C1 segment of cervical spinal cord (tissue), 14 donors: Measurements from ENCODE around the gene CFAP65.

Experiments used
- DNase-seq, 14 donors: peaks; one replicate each; lab custom pipeline; 2025; lab: John Stamatoyannopoulos, UW

Gene CFAP65

DNA sequence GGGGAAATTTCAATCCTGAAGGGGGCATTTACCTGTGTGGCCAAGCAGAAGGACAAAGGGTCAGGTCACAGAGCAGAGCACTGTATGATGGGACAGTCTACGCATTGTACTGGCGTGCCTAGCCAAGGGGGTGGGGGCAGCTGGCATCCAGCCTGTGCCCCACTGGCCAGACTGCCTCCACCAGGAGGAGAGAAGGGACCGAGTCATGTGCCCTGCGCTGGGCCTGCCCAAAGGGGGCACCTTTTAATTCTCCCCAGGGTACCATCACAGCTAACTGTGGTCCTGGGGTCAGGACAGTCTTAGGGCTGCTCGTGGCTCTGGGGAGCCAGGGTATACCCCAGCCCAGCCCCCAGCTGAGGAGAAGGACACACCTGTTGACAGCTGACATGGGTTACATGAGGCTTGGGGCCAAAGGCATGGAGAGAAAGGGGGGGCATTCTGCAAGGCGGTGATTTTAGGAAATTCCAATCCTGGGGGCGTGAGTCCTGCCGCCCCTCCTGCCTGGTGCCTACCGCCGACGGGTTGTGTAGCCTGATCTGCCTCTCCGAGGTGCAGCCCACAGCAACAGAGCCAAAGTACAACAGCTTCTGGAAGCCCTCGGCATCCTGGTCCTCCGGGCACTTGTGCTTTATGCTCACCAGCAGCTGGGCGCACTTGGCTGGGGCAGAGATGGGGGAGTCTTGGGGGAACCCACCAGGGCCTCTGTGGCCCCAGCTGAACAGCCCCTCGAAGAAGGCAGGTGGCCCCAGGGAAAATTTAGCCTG is 11.0 kb downstream of the CFAP65 start:
- DNase-seq: no peak

DNA sequence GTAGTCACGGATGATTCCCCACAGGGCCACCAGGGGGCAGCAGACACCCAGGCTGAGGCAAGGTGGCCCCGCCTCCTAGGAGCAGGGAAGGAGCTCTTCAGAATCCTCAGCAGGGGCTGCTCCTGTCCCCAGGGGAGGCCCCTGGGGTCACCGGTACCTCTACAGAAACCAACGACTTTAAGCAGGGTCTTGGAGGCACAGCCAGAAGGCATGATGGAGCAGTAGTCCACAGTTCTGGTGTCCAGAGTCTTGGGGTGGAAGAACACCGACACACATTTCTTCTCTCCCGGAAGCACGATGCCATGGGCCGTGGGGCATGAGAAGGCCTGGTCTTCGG is 11.5 kb downstream of the CFAP65 start:
- peak in 12 of 14 donors; percentile 18 to 81 (median 62) for DNase-seq

DNA sequence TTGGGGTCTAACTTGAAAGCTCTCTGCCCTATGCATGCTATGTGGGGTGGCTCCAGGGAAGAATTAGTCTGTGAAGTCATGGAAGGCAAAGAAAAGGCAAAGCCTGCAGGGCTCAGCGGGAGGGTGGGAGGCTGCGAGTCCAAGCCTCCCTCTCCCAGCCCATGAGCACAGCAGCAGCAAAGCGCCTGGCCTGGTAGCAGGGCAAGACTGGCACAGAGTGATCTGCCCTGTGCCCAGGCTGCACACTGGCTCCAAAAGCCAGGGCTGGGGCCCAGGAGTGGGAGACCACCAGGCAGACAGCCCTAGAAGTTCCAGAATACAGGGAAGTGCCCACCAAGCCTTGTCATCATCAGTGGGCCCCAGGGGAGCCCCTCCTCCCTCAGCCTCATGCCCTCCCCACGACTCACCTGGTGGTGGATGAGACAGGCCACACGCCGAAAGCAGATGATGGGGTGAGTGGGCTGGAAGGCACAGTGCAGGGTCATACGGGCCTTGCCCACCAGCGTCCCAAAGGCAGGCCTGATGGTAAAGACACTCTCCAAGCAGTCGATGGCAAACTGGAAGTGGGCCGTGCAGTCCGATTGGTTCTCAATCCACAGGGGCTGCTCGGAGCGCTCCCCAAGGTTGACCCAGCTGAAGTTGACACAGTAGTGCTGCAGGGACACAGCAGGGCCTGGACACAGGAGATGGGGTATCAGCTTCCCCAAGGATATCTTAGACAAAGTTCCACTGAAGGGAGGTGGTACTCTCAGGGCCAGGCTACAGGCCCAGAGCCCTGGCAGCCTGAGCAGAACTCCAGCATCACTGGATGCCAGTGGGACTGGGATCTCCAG is 12.1 kb downstream of the CFAP65 start:
- peak in 1 of 14 donors; percentile 20 for DNase-seq

DNA sequence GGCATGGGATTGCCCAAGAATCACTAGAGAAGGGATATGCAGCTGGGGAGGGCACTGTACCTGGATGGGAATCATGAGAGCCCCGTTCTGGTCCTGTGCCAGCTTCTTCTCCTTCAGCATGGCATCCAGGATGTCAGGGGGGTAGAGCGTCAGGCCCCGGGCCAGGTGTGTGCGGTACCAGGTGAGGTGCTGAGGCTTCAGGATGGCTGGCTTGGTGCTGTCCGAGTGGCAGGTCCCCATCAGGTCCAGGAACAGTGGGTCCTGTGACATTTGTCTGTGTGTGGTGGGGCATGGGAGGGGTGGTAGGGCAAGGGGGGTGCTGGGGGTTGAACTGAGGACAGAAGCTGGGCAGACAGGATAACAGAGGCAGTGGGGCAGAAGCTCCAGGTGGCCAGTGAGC is 13.2 kb downstream of the CFAP65 start:
- DNase-seq: no peak

DNA sequence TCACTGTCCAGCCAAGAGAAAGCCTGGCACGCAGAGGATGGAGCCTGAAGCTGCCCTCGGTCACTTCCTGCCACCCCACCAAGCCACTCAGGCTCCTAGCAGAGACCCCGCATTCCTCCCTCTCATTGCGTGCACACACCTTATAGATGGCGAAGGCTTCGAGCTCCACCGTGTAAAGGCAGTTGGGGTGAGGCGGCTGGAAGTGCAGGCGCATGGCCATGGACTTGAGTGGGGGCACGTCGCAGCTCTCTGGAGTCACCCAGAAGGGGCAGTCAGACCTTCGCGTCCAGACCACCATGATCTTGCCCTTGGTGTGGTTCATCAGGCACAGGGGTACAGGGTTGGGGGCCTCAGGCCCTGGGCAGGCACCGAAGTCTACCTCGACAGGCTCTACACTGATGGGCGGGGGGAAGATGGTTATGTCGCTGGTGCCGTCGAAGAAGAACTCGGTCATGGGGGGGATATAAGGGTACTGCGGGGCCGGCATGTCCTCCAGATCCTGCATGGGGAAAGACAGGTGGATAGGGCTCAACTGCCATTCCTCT is 13.7 kb downstream of the CFAP65 start:
- no peak for DNase-seq

DNA sequence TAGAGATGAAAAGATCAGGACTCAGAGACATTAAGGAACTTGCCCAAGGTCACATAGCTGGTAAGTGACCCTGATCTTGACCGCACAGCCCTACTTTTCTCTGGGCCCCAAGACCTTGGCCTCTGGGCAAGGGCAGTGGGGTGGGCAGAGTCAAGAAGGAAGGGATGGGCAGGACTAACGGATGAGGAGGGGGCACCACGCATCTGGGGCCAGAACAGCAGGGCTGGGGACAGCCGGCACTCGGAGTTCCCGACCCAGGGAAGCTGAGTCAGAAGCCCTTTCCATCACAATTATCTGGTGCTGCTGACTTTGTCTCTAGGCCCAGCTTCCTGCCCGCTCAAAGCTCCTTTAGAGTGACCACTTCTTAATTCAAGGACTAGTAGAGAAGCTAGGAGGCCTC is 14.4 kb downstream of the CFAP65 start:
- no peak for DNase-seq

DNA sequence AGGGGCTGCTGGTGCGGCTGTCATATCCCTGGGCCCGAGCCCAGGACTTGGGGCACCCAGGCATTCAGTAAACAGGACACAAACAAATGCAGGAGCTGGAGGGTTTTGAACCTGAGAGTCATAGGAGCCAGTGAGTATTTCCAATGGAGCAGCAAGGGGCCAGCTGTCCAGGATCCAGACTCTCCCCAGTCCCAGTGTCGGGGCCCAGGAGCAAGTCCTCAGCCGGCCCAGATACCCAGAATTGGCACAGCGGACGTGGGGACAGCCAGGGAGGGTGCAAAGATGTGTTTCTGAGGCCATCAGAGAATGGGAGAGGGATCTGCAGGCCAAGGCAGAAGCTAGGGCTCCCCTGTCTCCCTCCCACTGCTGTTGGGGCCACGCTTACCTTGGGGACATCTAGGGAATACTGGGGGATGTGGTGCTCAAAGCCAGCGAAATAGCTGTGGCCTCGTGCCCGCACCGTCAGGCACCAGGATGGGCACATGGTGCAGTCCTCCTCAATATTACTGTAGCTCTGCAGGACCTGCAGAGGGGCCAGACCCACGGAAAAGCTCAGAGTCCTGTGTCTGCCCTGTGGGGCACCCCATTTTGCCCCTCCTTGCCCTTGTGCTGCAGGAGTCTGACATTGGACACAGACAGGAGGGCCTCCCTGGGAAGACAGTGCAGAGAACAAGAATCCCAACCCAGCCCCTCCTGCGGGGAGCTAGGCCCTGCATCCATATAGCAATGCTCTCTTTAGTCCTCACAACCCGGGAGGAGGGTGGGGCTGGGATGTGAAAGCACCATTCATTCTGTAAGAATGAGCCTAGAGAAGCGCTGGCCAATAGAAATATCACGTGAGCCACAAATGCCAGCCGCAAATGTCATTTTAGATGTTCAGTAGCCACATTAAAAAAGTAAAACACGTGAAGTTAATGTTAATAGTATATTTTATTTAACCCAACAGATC is 15.4 kb downstream of the CFAP65 start:
- peak in 11 of 14 donors; percentile 11 to 66 (median 52) for DNase-seq

DNA sequence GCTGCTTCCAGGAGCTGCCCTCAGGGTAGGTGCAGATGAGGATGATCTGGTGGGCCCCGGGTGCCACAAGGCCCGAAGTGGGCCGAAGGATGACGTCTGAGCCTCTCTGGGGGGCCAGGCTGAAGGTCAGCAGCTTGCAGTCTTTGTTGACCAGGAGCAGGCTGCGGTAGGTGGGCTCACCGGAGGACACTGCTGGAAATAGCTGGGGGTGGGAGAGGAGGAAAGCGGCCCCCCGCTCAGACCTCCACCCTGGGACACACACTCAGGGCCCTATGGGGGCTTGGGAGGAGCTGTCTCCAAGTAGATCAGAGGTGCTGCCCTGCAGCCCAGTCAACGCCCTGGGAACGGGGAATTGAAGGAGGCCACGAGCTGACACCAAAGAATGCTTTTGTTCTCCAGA is 17.3 kb downstream of the CFAP65 start:
- no peak for DNase-seq

DNA sequence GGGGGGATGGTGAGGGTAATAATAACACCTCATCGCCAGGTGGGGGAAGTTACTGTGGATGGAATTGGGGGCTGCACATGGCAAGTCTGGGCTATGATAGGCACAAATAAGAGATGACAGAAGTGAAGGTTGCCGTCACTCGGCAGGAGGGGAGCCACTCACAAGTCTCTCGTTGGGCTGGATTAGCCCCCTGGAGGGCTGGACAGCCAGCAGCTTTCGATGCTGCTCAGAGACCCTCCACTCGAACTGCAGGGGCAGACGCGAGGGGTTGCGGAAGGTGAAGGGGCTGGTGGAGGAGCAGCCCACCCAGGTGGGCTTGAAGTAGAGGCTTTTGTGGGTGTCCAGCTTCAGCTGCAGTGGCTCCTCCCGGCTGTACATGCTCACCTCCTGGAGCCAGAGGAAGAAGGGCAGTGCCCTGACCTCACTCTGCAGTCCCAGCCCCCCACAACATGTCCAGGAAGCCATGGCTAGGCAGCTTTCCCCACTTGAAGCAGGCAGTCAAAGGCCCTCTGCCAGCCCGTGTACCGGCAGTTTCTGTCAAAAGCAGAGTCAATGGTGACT is 18.2 kb downstream of the CFAP65 start:
- no peak for DNase-seq

DNA sequence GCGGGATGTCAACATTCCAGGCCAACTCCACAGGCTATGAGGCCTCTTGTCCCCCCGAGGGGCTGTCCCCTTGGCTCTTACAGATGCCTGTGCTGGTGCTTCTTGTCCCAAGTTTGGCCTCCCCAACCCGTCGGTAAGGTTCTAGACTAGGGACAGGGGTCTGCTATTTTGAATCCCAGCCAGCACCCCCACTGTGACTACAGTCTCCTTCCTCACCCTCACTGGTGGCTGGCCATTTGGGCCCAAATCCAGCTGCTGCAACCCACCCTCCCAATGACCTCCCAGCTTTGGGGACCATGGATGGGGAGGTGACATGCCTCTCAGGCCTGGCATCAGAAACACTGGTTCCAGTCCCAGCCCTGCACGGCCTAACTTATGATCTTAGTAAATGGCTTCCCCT is 18.7 kb downstream of the CFAP65 start:
- DNase-seq: no peak

DNA sequence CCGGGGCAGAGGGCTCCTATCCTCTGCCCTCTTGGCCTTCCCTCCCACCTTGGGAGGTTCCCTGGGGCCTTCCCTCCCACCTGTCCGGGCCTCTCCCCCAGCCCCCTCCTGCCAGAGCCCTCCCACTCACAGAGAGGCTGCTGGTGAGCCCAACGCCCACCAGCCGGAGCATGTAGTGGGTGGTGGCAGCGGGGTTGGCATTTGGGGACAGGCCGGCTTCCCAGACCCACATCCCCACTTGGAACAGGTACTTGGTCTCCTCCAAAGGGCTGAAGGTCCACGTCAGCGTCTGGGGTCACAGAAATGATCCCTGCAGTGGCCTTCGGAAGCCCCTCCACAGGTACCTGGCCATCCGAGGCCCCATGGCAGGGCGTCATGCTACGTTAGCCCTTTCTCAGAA is 19.3 kb downstream of the CFAP65 start:
- no peak for DNase-seq

DNA sequence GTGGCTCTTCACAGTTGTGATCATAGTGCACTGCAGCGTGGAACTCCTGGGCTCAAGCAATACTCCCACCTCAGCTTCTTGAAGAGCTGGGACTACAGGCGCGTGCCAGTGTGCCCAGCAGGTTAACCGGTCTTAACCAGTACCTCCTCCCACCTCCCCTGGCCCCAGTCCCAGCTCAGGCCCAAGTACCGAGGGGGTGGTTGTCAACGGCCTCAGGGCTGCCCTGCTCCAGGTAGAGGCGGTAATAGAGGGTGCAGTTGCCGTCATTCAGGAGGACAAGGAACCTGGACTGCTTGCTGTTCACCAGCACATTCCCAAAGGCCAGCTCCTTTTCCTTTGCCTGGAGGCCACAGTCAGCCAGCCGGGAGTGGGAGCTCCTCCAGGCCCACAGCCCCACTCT is 19.7 kb downstream of the CFAP65 start:
- no peak for DNase-seq

DNA sequence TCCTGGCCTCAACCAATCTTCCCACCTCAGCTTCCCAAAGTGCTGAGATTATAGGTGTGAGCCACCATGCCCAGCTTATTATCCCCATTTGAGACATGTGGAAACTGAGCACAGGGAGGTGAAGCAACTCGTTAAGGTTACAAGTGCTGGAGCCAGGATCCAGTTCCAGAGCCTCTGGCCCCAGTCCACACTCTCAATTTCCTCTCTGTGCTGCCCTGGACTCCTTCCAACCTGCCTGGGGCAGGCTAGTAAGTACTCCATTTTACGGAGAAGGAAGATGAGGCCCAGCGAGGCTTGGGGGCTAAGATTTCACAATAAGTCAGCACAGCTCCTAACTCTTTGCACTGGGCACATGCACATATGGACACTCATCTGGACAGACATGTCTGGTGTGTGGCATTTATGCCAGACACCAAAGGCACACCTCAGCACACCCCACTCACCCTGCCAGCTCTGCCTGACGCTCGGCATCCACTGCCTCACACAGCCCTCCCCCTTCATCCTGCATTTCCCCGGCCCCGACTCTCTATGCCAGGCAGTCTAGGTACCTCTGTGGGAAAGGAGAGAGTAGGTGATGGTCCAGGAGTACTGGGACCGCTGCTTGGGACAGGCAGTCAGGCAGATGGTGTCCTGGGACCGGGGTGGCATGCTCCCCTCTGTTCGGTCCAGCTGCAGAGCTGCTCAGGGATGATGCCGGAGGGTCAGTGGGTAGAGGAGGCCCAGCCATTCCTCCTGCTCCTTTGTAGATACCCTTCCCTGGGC is 20.5 kb downstream of the CFAP65 start:
- DNase-seq: no peak

DNA sequence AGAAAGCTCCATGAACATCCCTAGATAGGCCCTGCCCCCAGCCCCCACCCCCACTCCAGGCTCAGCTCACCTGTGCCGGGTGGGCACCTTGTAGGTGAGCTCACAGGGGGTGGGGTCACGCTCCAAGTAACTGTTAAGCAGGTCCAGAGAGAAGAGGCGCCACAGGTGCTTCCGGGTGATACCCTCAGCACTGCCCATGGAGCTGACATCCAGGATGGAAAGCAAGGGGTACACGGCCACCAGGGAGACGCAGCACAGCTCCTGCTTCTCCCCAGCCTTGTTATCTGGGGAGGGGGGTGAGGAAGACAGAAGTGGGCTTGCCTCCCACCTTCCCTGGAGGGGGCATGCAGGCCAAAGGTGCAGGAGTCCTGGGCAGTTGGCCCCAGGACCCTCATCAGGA is 21.9 kb downstream of the CFAP65 start:
- DNase-seq: no peak

DNA sequence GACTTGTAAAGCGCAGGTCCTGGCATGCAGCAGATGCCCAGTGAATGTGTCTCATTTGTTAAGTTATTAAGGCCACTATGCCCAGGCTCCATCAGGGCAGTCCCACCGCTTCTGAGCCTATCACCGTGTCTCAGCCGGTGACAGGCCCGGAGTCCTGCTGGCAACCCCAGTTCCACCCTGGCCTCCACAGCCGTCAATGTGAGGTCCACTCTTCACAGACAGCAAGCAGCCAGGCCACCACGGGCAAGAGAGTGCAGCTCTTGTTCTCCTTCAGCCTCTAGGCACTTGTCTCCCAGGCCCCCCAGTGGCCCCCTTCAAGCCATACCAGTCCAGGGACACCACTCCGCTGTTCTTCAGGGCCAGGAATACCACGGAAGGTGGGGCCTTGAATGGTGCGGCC is 22.6 kb downstream of the CFAP65 start:
- no peak for DNase-seq

DNA sequence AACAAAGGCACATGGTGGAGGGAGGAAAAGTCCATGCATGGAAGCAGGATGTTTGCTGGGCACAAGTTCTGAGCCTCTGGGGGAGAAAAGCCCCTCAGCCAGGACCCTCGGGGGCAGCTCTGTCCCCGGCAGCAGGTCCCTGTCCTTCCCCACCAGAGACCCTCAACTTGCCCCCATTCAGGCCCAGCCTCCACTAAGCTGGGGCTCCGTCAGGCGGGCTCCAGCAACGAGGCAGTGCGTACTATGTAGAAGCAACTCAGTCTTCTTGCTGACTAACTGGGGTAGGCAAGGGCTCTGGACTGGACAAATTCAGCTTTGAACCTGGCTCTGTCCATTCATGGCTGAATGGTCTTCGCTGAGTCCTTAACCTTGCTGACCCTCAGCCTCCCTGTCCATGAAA is 23.0 kb downstream of the CFAP65 start:
- DNase-seq: no peak

DNA sequence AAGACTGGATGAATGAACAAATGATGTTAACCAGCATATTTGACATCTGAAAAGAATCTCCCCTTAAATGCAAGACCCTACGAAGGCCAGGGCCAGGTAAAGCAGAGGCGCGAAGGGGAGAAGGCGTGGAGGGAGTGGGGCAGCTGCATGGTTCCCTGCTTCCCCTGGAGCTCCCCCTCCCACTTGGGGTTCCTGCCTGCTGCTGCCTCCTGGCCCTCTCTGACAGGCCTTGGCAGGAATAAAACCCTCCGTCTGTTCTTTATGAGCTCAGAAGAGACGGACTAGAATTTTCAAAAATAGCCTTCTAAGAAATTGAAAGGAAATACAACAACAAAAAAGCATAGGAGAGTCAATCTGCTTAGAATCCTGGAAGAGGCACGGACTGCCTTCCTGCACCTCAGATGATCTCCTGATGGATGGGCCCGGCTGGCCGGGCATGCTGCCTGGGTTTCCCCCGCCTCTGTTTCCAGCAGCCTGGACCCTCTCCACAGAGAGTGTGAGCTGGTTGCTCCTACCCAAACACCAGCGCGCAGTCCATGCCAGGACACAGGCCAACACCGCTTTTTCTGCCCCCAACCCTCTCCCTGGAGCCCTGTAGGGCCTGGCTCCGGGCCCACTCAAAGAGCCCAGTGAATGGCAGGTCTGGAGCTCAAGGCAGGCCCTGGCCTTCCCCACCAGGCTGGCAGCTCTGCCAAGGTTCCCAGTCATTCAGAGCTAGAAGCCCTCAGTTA is 23.9 kb downstream of the CFAP65 start:
- DNase-seq: peak in 11 of 14 donors; percentile 18 to 90 (median 69)

DNA sequence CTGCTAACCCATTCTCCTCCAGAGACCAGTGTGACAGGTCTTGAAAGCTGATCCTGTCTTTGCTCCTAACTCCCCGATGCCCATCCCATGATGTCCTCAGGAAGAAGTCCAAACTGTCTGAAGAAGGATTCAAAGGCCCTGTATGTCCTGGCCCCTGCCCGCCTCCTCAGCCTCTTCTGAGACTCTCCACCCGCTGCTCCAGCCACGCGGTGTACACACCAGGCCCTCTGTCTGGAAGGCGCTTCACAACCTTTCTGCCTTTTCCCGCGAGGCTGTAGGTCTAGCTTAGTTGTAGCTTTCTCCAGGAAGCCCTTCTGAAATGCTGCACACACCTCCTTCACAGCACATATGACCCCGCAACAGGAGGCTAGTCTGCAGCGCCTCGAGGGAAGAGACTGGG is 24.6 kb downstream of the CFAP65 start:
- DNase-seq: no peak

DNA sequence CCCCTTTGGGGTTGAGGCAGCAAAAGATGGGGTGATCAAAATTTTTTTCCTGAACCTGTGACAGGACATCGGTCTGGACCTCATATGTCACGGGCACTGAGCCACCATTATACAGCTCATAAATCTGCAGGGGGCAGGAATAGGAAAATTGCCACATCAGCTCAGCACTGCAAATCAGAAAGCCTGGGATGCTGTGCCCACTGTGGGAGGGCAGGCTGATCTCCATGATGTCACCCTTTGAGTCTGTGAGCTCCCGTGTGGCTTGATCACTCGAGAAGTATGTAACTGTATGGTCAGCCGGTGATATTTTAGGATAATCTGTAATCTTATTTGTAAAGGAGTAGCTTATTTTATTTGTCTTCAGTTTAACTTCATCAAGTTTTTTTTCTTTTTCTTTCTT is 30.4 kb downstream of the CFAP65 start:
- DNase-seq: no peak

DNA sequence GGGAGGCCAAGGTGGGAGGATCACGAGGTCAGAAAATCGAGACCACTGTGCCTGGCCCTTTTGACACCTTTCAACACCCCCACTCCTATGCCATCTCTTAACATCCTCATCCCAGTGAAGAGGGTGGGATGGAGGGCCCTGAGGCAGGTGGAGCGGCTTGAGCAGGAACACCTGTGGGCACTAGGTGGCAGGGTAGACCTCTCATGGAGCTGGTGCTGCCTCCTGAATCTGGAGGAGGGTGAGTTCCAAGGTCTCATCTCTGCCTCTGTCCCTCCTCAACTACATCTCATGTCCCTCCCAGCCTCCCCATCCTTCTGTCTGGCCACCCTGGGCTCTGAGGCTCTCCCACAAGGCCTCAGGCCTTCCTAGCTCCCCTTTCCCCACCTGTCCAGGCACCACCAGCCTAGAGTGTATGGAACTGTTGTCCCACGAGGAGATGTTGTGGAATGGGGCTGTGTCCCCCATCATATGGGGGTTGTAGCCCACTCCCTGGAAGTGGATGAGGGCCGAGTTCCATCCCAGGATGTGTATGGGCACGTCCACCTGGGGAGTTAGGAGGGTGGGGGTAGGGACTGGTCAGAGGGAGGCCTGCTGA is 31.1 kb downstream of the CFAP65 start:
- no peak for DNase-seq
